HepG2 (cell line): ENCODE results near the gene PSMB11. TPM values are rescaled to one million over a fixed set of nuclear protein-coding genes. Genes with fewer than 3 reads are reported as not detected.

Experiments
- ATAC-seq: fragments of 200-7000 bp; cut with Tn5 transposase; 3 replicates; pipeline ENCODE4 v1.9.1; 2020; ENCODE audit warnings: mild to moderate bottlenecking, moderate library complexity
- BruUV-seq: library from RNA; stranded (reverse); fragments of 400-500 nt; replicated peaks from 2 replicates; lab custom pipeline; 2021; lab: Mats Ljungman, UMichigan
- CTCF ChIA-PET: fragments of 300-600 bp; formaldehyde crosslinking; extraction: SDS; loops from one replicate; lab custom pipeline; 2021; ENCODE audit warnings: low total read pairs, inconsistent platforms, low intra/inter-chr PET ratio; lab: Yijun Ruan, JAX
- POLR2A ChIA-PET: fragments of 350-600 bp; sonication (Branson Sonifier 250); formaldehyde crosslinking; loops from one replicate; lab custom pipeline; 2020; ENCODE audit warnings: antibody characterized with exemption, inconsistent platforms; lab: Yijun Ruan, JAX
- DNase-seq: peaks from one replicate; pipeline ENCODE4 v3.0.0-alpha.2; 2015; ENCODE audit warnings: low spot score
- FAIRE-seq: peaks from 3 replicates; lab custom pipeline; 2011; peaks lifted over from hg19 to GRCh38; lab: Jason Lieb, UNC
- H2AFZ ChIP-seq: one replicate; pipeline ENCODE4 v1.6.1; 2011; ENCODE audit warnings: low read length, inconsistent platforms
- H3K27ac ChIP-seq: fragments of 300-600 bp; 3 replicates; pipeline ENCODE4 v1.8.0; 2011; ENCODE audit warnings: mixed run types, mild to moderate bottlenecking, mixed read lengths, low read length, inconsistent platforms; ENCODE audit not compliant: insufficient read depth; ENCODE audit errors: extremely low read length
- H3K27me3 ChIP-seq, 2 experiments: fragments of 200-600 bp in 1 of 2; 2 replicates in 1 of 2; 3 replicates in 1 of 2; pipeline versions ENCODE4 v1.6.0 to v1.8.0; 2011; ENCODE audit warnings: low read length in 2 of 2, mild to moderate bottlenecking in 2 of 2, moderate library complexity in 2 of 2, inconsistent platforms in 1 of 2; ENCODE audit not compliant: insufficient read depth in 2 of 2, control insufficient read depth in 1 of 2
- H3K36me3 ChIP-seq, 2 experiments: fragments of 200-600 bp in 1 of 2; replicated peaks in 1 of 2; 2 replicates in 1 of 2; 3 replicates in 1 of 2; pipeline versions ENCODE4 v1.5.1 to v1.8.0; 2011; ENCODE audit warnings: low read length in 2 of 2, inconsistent platforms in 1 of 2; ENCODE audit not compliant: insufficient read depth in 2 of 2, control insufficient read depth in 1 of 2
- H3K4me1 ChIP-seq: 2 replicates; pipeline ENCODE4 v1.5.1; 2012; ENCODE audit warnings: low read length, inconsistent platforms; ENCODE audit not compliant: insufficient read depth
- H3K4me2 ChIP-seq: 2 replicates; pipeline ENCODE4 v1.6.0; 2011; ENCODE audit warnings: low read depth, low read length, inconsistent platforms
- H3K4me3 ChIP-seq, 3 experiments: fragments of 200-600 bp in 1 of 3; sonication (generic), shearing (Covaris generic) in 1 of 3; replicated peaks in 1 of 3; 2 replicates each; pipeline ENCODE4 v1.5.1; 2011 to 2016; ENCODE audit warnings: low read length in 3 of 3, inconsistent platforms in 2 of 3, low read depth in 2 of 3, mild to moderate bottlenecking in 2 of 3, control low read depth in 1 of 3, mixed read lengths in 1 of 3; ENCODE audit not compliant: insufficient read depth in 1 of 3
- H3K79me2 ChIP-seq: one replicate; pipeline ENCODE4 v1.6.1; 2011; ENCODE audit warnings: low read length, inconsistent platforms; ENCODE audit not compliant: insufficient read depth
- H3K9ac ChIP-seq: 2 replicates; pipeline ENCODE4 v1.6.0; 2011; ENCODE audit warnings: mild to moderate bottlenecking, low read depth, low read length, inconsistent platforms; ENCODE audit not compliant: insufficient read depth
- H3K9me3 ChIP-seq: 2 replicates; pipeline ENCODE4 v1.5.1; 2012; ENCODE audit warnings: mild to moderate bottlenecking, low read length
- H4K20me1 ChIP-seq: 2 replicates; pipeline ENCODE4 v1.6.0; 2011; ENCODE audit warnings: inconsistent platforms, mild to moderate bottlenecking, low read length, moderate library complexity; ENCODE audit not compliant: insufficient read depth
- FOXA1 ChIP-seq, 2 experiments: fragments of 450-650 bp in 1 of 2; sonication (generic) in 1 of 2; formaldehyde crosslinking in 1 of 2; IDR thresholded peaks; 2 replicates each; pipeline versions ENCODE4 v1.4.0 to v1.6.1; 2016 to 2020; ENCODE audit warnings: missing genetic modification reagents in 1 of 2
- GABPB1 ChIP-seq: IDR thresholded peaks from 2 replicates; pipeline ENCODE4 v1.6.1; 2016; ENCODE audit warnings: mild to moderate bottlenecking, missing genetic modification reagents, moderate library complexity, missing compliant biosample characterization
- HOXA3 ChIP-seq: sonication (generic); formaldehyde crosslinking; IDR thresholded peaks from 2 replicates; pipeline ENCODE4 v1.5.0; 2020; ENCODE audit warnings: missing genetic modification reagents
- NFIB ChIP-seq: sonication (generic); formaldehyde crosslinking; IDR thresholded peaks from 2 replicates; pipeline ENCODE4 v1.9.0; 2021; ENCODE audit warnings: missing genetic modification reagents, mild to moderate bottlenecking, borderline replicate concordance
- POLR2A ChIP-seq, 2 experiments: IDR thresholded peaks; 2 replicates each; pipeline ENCODE4 v1.6.1; 2011; ENCODE audit warnings: low read depth in 2 of 2, low read length in 2 of 2, mild to moderate bottlenecking in 1 of 2, moderate library complexity in 1 of 2; ENCODE audit not compliant: insufficient read depth in 1 of 2
- PRPF4 ChIP-seq: fragments of 200-400 bp; formaldehyde crosslinking; IDR thresholded peaks from 2 replicates; pipeline ENCODE4 v1.6.1; 2016; ENCODE audit warnings: low read length, low read depth; ENCODE audit not compliant: poor library complexity, severe bottlenecking
- RBFOX2 ChIP-seq: fragments of 200-400 bp; formaldehyde crosslinking; IDR thresholded peaks from 2 replicates; pipeline ENCODE4 v1.6.1; 2017; ENCODE audit warnings: low read depth, mild to moderate bottlenecking, low read length
- SMARCE1 ChIP-seq: fragments of 450-650 bp; IDR thresholded peaks from 2 replicates; pipeline ENCODE4 v1.6.1; 2017; ENCODE audit warnings: borderline replicate concordance
- TGIF2 ChIP-seq: IDR thresholded peaks from 2 replicates; pipeline ENCODE4 v1.6.1; 2016; ENCODE audit warnings: control low read depth, missing compliant biosample characterization
- ZBTB20 ChIP-seq: sonication (generic); formaldehyde crosslinking; IDR thresholded peaks from 2 replicates; pipeline ENCODE4 v1.8.1; 2023; ENCODE audit warnings: missing genetic modification reagents, low read depth, mild to moderate bottlenecking, borderline replicate concordance
- ZBTB7A ChIP-seq: sonication (generic); formaldehyde crosslinking; IDR thresholded peaks from 2 replicates; pipeline ENCODE4 v1.8.0; 2022; ENCODE audit warnings: mild to moderate bottlenecking, missing genetic modification reagents
- ZNF264 ChIP-seq: sonication (generic); formaldehyde crosslinking; IDR thresholded peaks from 2 replicates; pipeline ENCODE4 v1.4.0; 2020; ENCODE audit warnings: missing genetic modification reagents
- ZNF749 ChIP-seq: sonication (generic); formaldehyde crosslinking; IDR thresholded peaks from 2 replicates; pipeline ENCODE4 v1.8.0; 2022; ENCODE audit warnings: mild to moderate bottlenecking, missing genetic modification reagents, moderate library complexity, borderline replicate concordance
- ZNF773 ChIP-seq: sonication (generic); formaldehyde crosslinking; IDR thresholded peaks from 2 replicates; pipeline ENCODE4 v1.4.0; 2020; ENCODE audit warnings: missing genetic modification reagents, borderline replicate concordance
- WGBS: methylation state at CpG from one replicate; pipeline ENCODE4 v1.1.6; 2017; ENCODE audit warnings: low lambda C conversion rate; 5-methylcytosine and 5-hydroxymethylcytosine counted together
- in situ Hi-C: cut with HindIII; loops from 2 replicates; pipeline ENCODE4 v1.10.0; 2017; ENCODE audit warnings: low pct_unique_long_range_greater_than_20kb; ENCODE audit not compliant: extremely low pct_ligation_motif_present
- intact Hi-C: fragments of 100-400 bp; cut with micrococcal nuclease; formaldehyde crosslinking; loops from one replicate; pipeline ENCODE4 v1.10.0; 2022; ENCODE audit not compliant: unreplicated experiment
- polyA plus RNA-seq, 8 experiments: library from polyadenylated mRNA; depleted of rRNA in 3 of 8; stranded (reverse) in 7 of 8; unstranded in 1 of 8; fragments of >200 nt; fragmentation: Illumina TruSeq in 4 of 8; extraction: Trizol in 4 of 8; gene quantifications; 2 replicates each; pipeline versions ENCODE4 v1.2.1 to v1.2.3, GENCODE V29; 2011 to 2016; ENCODE audit warnings: low read depth in 4 of 8, missing spikeins in 1 of 8, mixed read lengths in 1 of 8; ENCODE audit not compliant: insufficient read depth in 1 of 8
- total RNA-seq, 5 experiments: library from RNA; depleted of rRNA; stranded (reverse); fragments of >200 nt; fragmentation: Illumina TruSeq; extraction: Trizol; gene quantifications; 2 replicates each; pipeline ENCODE4 v1.2.3, GENCODE V29; 2016; ENCODE audit warnings: low read depth in 1 of 5
- TF ChIP-seq, protein P1 (sequence below): sonication (generic); formaldehyde crosslinking; IDR thresholded peaks from 2 replicates; pipeline ENCODE4 v1.8.0; 2023; ENCODE audit warnings: mild to moderate bottlenecking, missing genetic modification reagents
- TF ChIP-seq, protein P2 (sequence below): IDR thresholded peaks from 2 replicates; pipeline ENCODE4 v1.6.1; 2018; ENCODE audit warnings: missing genetic modification reagents
- TF ChIP-seq, protein P3 (sequence below): sonication (generic); formaldehyde crosslinking; conservative IDR thresholded peaks from 2 replicates; pipeline ENCODE4 v1.4.0; 2020; ENCODE audit warnings: missing genetic modification reagents

The PSMB11 gene
- total and polyA plus RNA-seq, 2 of the 13 experiments (the other 11 are each of a cell fraction or from before 2014, with no cell fraction given) = not detected

DNA sequence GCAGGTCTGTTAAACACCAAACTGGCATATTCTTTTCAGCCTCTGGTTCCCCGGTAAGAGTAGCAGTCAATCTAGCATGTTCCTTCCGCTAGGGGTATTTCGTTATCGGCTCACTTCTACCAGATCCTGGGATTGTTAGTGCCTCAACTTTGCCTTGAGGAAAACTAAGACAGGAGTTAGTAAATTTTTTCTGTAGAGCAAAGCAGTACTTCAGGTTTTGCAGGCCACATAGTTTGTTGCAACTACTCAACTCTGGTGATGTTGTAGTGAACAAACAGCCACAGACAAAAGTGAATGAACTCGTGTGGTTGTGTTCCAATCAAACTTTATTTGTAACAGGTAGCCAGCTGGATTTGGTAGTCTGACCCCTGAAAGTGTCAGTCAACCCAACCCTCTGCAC, 21.6 kb downstream of the PSMB11 start:
- intact Hi-C loops = no loop called here
- 95% methylated on average over 5 of the region's 5 CpGs for WGBS
- no peak overlapping the region for H3K9ac ChIP-seq
- CTCF ChIA-PET = no interaction called here
- peaks cover 74 to 88% of the 10 kb centered on the region in 2 experiments for H3K36me3 ChIP-seq
- POLR2A ChIA-PET = interaction anchor here (2.1 to 2.4 kb wide), 2 partner anchors 32 to 57 kb away, joined by 10 to 19 read pairs; partner anchors contain the start of genes ACIN1 and C14orf119
- H3K4me1 ChIP-seq = peaks cover 15% of the 10 kb centered on the region
- DNase-seq = no peak
- no peaks in the 10 kb centered on the region for H3K27me3 ChIP-seq
- H3K9me3 ChIP-seq = no peaks in the 10 kb centered on the region
- H3K4me2 ChIP-seq = no peak overlapping the region
- peaks cover 17% of the 10 kb centered on the region for H4K20me1 ChIP-seq
- BruUV-seq = no TSS peak
- in situ Hi-C loops = no loop called here
- H3K27ac ChIP-seq = no peak overlapping the region
- peaks cover 21% of the 10 kb centered on the region for H3K79me2 ChIP-seq
- ATAC-seq = no peak
- TF ChIP-seq GABPB1 (CRISPR knock-in tag) (no peak), FOXA1 (IDR thresholded peaks at IDR 0.05) (no peak), FOXA1 (CRISPR knock-in tag; IDR thresholded peaks at IDR 0.05) (no peak), ZBTB7A (CRISPR knock-in tag) (no peak), POLR2A (IDR thresholded peaks at IDR 0.05; ENCODE audit: insufficient read depth in 1 of 2, low read depth in 2 of 2, low read length in 2 of 2) (peak in 1 of 2 experiments; percentile 15; a peak in 1 of 4 replicates), PRPF4 (no peak), SMARCE1 (no peak), ZBTB20 (no peak)
- TF ChIP-seq, protein P1, sequence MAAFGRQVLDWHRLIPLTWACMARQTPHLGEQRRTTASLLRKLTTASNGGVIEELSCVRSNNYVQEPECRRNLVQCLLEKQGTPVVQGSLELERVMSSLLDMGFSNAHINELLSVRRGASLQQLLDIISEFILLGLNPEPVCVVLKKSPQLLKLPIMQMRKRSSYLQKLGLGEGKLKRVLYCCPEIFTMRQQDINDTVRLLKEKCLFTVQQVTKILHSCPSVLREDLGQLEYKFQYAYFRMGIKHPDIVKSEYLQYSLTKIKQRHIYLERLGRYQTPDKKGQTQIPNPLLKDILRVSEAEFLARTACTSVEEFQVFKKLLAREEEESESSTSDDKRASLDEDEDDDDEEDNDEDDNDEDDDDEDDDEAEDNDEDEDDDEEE = 0 out of 2 replicates have a peak, but pooled peaks have one; percentile 5
- no peak for FAIRE-seq
- no peak overlapping the region for H3K4me3 ChIP-seq
- H2AFZ ChIP-seq = no peak overlapping the region

DNA sequence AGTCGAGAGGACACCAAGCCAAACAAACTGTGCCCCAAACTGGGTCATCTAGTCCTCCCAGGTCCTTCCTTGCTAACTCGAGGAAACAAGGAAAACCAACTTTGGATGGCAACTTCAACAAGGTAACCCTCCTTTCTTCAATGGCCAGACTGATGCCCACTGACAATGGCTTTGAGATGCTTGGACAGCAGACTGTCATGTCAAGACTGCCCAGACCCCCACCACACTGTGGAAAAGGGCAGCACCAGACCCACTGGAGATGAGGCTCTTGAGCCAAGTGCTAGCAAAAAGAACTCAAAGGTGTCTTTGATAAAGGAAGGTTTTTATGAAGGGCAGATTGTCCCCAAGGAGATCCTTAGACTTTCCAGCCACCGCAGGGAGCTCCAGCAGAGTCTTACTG, 24.4 kb downstream of the PSMB11 start:
- intact Hi-C loops = no loop called here
- CTCF ChIA-PET = interaction anchor here (0.7 kb wide), 1 partner anchor 11 kb away, joined by 4 read pairs; no protein-coding TSS in a partner anchor
- in situ Hi-C loops = loop anchor here (5.0 kb wide), 1 partner anchor 41 kb away; no protein-coding TSS in a partner anchor
- TF ChIP-seq ZNF749 (no peak), RBFOX2 (peak; percentile 53; the same call in 1 of the 2 replicates), ZNF264 (CRISPR knock-in tag) (no peak), TGIF2 (no peak), NFIB (CRISPR knock-in tag) (no peak), HOXA3 (CRISPR knock-in tag) (no peak), ZNF773 (CRISPR knock-in tag) (no peak)
- TF ChIP-seq, protein P2, sequence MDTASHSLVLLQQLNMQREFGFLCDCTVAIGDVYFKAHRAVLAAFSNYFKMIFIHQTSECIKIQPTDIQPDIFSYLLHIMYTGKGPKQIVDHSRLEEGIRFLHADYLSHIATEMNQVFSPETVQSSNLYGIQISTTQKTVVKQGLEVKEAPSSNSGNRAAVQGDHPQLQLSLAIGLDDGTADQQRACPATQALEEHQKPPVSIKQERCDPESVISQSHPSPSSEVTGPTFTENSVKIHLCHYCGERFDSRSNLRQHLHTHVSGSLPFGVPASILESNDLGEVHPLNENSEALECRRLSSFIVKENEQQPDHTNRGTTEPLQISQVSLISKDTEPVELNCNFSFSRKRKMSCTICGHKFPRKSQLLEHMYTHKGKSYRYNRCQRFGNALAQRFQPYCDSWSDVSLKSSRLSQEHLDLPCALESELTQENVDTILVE (CRISPR knock-in tag) = no peak
- TF ChIP-seq, protein P3, sequence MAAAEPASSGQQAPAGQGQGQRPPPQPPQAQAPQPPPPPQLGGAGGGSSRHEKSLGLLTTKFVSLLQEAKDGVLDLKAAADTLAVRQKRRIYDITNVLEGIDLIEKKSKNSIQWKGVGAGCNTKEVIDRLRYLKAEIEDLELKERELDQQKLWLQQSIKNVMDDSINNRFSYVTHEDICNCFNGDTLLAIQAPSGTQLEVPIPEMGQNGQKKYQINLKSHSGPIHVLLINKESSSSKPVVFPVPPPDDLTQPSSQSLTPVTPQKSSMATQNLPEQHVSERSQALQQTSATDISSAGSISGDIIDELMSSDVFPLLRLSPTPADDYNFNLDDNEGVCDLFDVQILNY (CRISPR knock-in tag) = no peak

More for the DNA sequence above, 24.4 kb downstream of the PSMB11 start:
- no peaks in the 10 kb centered on the region; a peak in 1 of 5 replicates for H3K27me3 ChIP-seq
- peaks cover 12% of the 10 kb centered on the region for H4K20me1 ChIP-seq
- H3K4me2 ChIP-seq = no peak overlapping the region
- DNase-seq (no peak), FAIRE-seq (no peak), ATAC-seq (no peak)
- H2AFZ ChIP-seq = no peak overlapping the region
- no peak overlapping the region for H3K27ac ChIP-seq
- POLR2A ChIA-PET = no interaction called here
- H3K36me3 ChIP-seq = peaks cover 57 to 77% of the 10 kb centered on the region in 2 experiments
- H3K4me3 ChIP-seq = no peak overlapping the region
- H3K9me3 ChIP-seq = no peaks in the 10 kb centered on the region
- no TSS peak for BruUV-seq
- H3K79me2 ChIP-seq = peaks cover 41% of the 10 kb centered on the region
- WGBS = 94% methylated on average over 3 of the region's 3 CpGs
- peaks cover 37% of the 10 kb centered on the region for H3K4me1 ChIP-seq
- H3K9ac ChIP-seq = no peak overlapping the region
